ENCODE data around the gene SCUBE2. TPM values are rescaled to one million over a fixed set of nuclear protein-coding genes. Genes with fewer than 3 reads are reported as not detected.

Gene SCUBE2
- total and polyA plus RNA-seq, 4 donors: 0.14 to 1.4 (median 0.42) TPM; not detected in 1

- WGBS: 71% methylated on average over 4 of the region's 4 CpGs
- H3K9ac ChIP-seq (ENCODE audit: low read depth in 1 of 2, low read length in 2 of 2): no peak overlapping the region
- H3K9me3 ChIP-seq (ENCODE audit: control insufficient read depth in 4 of 4, low read length in 3 of 4): no peaks in the 10 kb centered on the region
- no peak overlapping the region for H3K27ac ChIP-seq (ENCODE audit: low read depth in 1 of 2, low read length in 2 of 2)
- H3K27me3 ChIP-seq (ENCODE audit: control insufficient read depth in 4 of 4, insufficient read depth in 4 of 4, low read length in 3 of 4): no peaks in the 10 kb centered on the region
- no peak for TF ChIP-seq FOXA1 (IDR thresholded peaks at IDR 0.05)
- TF ChIP-seq, protein P1, sequence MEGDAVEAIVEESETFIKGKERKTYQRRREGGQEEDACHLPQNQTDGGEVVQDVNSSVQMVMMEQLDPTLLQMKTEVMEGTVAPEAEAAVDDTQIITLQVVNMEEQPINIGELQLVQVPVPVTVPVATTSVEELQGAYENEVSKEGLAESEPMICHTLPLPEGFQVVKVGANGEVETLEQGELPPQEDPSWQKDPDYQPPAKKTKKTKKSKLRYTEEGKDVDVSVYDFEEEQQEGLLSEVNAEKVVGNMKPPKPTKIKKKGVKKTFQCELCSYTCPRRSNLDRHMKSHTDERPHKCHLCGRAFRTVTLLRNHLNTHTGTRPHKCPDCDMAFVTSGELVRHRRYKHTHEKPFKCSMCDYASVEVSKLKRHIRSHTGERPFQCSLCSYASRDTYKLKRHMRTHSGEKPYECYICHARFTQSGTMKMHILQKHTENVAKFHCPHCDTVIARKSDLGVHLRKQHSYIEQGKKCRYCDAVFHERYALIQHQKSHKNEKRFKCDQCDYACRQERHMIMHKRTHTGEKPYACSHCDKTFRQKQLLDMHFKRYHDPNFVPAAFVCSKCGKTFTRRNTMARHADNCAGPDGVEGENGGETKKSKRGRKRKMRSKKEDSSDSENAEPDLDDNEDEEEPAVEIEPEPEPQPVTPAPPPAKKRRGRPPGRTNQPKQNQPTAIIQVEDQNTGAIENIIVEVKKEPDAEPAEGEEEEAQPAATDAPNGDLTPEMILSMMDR (IDR thresholded peaks at IDR 0.05; ENCODE audit: low read depth, low read length, missing input control): no peak
- no peak for TF ChIP-seq TAF1 (conservative IDR thresholded peaks at IDR 0.05)
- TF ChIP-seq, protein P2, sequence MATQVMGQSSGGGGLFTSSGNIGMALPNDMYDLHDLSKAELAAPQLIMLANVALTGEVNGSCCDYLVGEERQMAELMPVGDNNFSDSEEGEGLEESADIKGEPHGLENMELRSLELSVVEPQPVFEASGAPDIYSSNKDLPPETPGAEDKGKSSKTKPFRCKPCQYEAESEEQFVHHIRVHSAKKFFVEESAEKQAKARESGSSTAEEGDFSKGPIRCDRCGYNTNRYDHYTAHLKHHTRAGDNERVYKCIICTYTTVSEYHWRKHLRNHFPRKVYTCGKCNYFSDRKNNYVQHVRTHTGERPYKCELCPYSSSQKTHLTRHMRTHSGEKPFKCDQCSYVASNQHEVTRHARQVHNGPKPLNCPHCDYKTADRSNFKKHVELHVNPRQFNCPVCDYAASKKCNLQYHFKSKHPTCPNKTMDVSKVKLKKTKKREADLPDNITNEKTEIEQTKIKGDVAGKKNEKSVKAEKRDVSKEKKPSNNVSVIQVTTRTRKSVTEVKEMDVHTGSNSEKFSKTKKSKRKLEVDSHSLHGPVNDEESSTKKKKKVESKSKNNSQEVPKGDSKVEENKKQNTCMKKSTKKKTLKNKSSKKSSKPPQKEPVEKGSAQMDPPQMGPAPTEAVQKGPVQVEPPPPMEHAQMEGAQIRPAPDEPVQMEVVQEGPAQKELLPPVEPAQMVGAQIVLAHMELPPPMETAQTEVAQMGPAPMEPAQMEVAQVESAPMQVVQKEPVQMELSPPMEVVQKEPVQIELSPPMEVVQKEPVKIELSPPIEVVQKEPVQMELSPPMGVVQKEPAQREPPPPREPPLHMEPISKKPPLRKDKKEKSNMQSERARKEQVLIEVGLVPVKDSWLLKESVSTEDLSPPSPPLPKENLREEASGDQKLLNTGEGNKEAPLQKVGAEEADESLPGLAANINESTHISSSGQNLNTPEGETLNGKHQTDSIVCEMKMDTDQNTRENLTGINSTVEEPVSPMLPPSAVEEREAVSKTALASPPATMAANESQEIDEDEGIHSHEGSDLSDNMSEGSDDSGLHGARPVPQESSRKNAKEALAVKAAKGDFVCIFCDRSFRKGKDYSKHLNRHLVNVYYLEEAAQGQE (IDR thresholded peaks at IDR 0.05): no peak
- no peak for TF ChIP-seq JUND (IDR thresholded peaks at IDR 0.05)
- no peak for TF ChIP-seq GABPA (IDR thresholded peaks at IDR 0.05 in 1 of 2, conservative IDR thresholded peaks at IDR 0.05 in 1 of 2)
- TF ChIP-seq YY1 (IDR thresholded peaks at IDR 0.05): no peak
- TF ChIP-seq, protein P3, sequence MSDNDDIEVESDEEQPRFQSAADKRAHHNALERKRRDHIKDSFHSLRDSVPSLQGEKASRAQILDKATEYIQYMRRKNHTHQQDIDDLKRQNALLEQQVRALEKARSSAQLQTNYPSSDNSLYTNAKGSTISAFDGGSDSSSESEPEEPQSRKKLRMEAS (IDR thresholded peaks at IDR 0.05): no peak
- no peak for TF ChIP-seq HNF4A (conservative IDR thresholded peaks at IDR 0.05)
- TF ChIP-seq EGR1 (IDR thresholded peaks at IDR 0.05; ENCODE audit: low read depth in 2 of 2): no peak
- no peak for TF ChIP-seq RAD21 (IDR thresholded peaks at IDR 0.05)
- no peak for TF ChIP-seq NR2F2 (IDR thresholded peaks at IDR 0.05)
- no peak for TF ChIP-seq ATF3 (IDR thresholded peaks at IDR 0.05)
- TF ChIP-seq SP1 (IDR thresholded peaks at IDR 0.05): no peak
- no peak for TF ChIP-seq HNF4G (IDR thresholded peaks at IDR 0.05)
- TF ChIP-seq, protein P4, sequence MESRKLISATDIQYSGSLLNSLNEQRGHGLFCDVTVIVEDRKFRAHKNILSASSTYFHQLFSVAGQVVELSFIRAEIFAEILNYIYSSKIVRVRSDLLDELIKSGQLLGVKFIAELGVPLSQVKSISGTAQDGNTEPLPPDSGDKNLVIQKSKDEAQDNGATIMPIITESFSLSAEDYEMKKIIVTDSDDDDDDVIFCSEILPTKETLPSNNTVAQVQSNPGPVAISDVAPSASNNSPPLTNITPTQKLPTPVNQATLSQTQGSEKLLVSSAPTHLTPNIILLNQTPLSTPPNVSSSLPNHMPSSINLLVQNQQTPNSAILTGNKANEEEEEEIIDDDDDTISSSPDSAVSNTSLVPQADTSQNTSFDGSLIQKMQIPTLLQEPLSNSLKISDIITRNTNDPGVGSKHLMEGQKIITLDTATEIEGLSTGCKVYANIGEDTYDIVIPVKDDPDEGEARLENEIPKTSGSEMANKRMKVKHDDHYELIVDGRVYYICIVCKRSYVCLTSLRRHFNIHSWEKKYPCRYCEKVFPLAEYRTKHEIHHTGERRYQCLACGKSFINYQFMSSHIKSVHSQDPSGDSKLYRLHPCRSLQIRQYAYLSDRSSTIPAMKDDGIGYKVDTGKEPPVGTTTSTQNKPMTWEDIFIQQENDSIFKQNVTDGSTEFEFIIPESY (IDR thresholded peaks at IDR 0.05): no peak
- TF ChIP-seq FOXA2 (IDR thresholded peaks at IDR 0.05): no peak
- no peak for TF ChIP-seq RXRA (IDR thresholded peaks at IDR 0.05)
- no peak for DNase-seq (ENCODE audit: low spot score)
- H3K4me3 ChIP-seq (ENCODE audit: low read depth in 1 of 3, low read length in 3 of 3): no peak overlapping the region
- no peaks in the 10 kb centered on the region for H3K4me1 ChIP-seq (ENCODE audit: control insufficient read depth in 4 of 4, insufficient read depth in 4 of 4, low read length in 3 of 4)
- no peaks in the 10 kb centered on the region for H3K36me3 ChIP-seq (ENCODE audit: control insufficient read depth in 4 of 4, insufficient read depth in 3 of 4, low read depth in 1 of 4, low read length in 3 of 4)
Measured at GRCh38 chr11:9060700-9061111, 30.7 kb downstream of the SCUBE2 start.
